ENCODE measurements around the gene FOSL1.

- TF ChIP-seq CTCF (conservative IDR thresholded peaks at IDR 0.05; ENCODE audit: low read depth in 2 of 2), result no peak
- TF ChIP-seq CREB1 (CRISPR knock-in tag; IDR thresholded peaks at IDR 0.05; ENCODE audit: low read depth), result no peak
- no peak for TF ChIP-seq POLR2AphosphoS5 (IDR thresholded peaks at IDR 0.05; ENCODE audit: low read depth)
- no peak for TF ChIP-seq EZH2 (IDR thresholded peaks at IDR 0.05; ENCODE audit: low read depth, unreplicated experiment)
- no peak for TF ChIP-seq EZH2phosphoT487 (IDR thresholded peaks at IDR 0.05; ENCODE audit: unreplicated experiment)
- no peak for TF ChIP-seq REST (IDR thresholded peaks at IDR 0.05; ENCODE audit: unreplicated experiment)
- no peak for TF ChIP-seq JUNB (IDR thresholded peaks at IDR 0.05; ENCODE audit: unreplicated experiment)
- TF ChIP-seq NANOG (IDR thresholded peaks at IDR 0.05; ENCODE audit: borderline replicate concordance), result no peak
- no peak for TF ChIP-seq ZNF331 (CRISPR knock-in tag; IDR thresholded peaks at IDR 0.05; ENCODE audit: low read depth)
- TF ChIP-seq ZNF462 (CRISPR knock-in tag; IDR thresholded peaks at IDR 0.05), result no peak
- no peak for TF ChIP-seq STAT1 (IDR thresholded peaks at IDR 0.05; ENCODE audit: unreplicated experiment)
- TF ChIP-seq ZNF114 (CRISPR knock-in tag; IDR thresholded peaks at IDR 0.05), result no peak
These were observed 44.6 kb upstream of the FOSL1 start for GRCh38 chr11:65944767-65945166.

Measured in GM23338 (cell line).